Measurements from ENCODE around the gene ADARB1.

GRCh38 chr21:45110873-45111624 lies 36.7 kb downstream of the ADARB1 start:
- TF ChIP-seq EZH2 (IDR thresholded peaks at IDR 0.05; ENCODE audit: low read depth, unreplicated experiment) (no peak), CTCF (conservative IDR thresholded peaks at IDR 0.05; ENCODE audit: low read depth in 2 of 2) (no peak)
